ENCODE measurements around the gene ATP5IF1.

The ATP5IF1 gene

DNA sequence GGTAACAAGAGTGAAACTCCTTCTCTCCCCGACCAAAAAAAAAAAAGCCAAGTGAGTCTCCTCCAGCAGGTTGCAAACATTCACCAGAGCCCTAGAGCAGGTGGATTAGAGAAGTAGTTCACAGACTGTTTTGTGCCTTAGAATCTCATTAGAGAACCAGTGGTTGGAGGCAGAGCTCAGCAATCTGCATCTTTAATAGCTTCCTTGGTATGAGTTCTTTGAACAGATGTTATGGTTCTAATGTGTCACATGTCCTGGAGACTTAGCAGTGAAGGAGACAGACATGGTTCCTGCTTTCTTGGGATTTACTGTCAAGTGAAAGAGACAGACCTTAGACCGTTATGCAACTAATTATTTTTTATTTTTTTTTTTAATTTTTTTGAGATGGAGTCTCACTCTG lies 50.2 kb downstream of the ATP5IF1 start:
- Histone ChIP-seq H3K27me3 (ENCODE audit: insufficient read depth, low read length) (0 out of 2 replicates have a peak, but pooled peaks cover 3% of the 10 kb centered on the region), H3F3A (ENCODE audit: insufficient read depth, low read length) (no peaks in the 10 kb centered on the region), H2AFZ (ENCODE audit: low read length) (no peak overlapping the region), H3K4me2 (ENCODE audit: low read length) (no peak overlapping the region), H4K20me1 (ENCODE audit: insufficient read depth, low read length) (no peaks in the 10 kb centered on the region), H3K9me3 (ENCODE audit: low read length) (no peaks in the 10 kb centered on the region), H3K27ac (ENCODE audit: low read depth, low read length, poor library complexity, severe bottlenecking) (no peak overlapping the region), H3K36me3 (ENCODE audit: insufficient read depth, low read length) (peaks cover 6% of the 10 kb centered on the region; the same call in 1 of the 2 replicates), H3K4me1 (ENCODE audit: insufficient read depth, low read length, severe bottlenecking) (no peaks in the 10 kb centered on the region), H3K79me2 (ENCODE audit: insufficient read depth, low read length) (no peaks in the 10 kb centered on the region), H3K4me3 (ENCODE audit: low read depth, low read length, poor library complexity, severe bottlenecking) (no peak overlapping the region), H3K9me2 (ENCODE audit: low read depth, low read length) (no peaks in the 10 kb centered on the region), H3K9ac (ENCODE audit: low read length) (no peak overlapping the region)
- TF ChIP-seq, protein P1, sequence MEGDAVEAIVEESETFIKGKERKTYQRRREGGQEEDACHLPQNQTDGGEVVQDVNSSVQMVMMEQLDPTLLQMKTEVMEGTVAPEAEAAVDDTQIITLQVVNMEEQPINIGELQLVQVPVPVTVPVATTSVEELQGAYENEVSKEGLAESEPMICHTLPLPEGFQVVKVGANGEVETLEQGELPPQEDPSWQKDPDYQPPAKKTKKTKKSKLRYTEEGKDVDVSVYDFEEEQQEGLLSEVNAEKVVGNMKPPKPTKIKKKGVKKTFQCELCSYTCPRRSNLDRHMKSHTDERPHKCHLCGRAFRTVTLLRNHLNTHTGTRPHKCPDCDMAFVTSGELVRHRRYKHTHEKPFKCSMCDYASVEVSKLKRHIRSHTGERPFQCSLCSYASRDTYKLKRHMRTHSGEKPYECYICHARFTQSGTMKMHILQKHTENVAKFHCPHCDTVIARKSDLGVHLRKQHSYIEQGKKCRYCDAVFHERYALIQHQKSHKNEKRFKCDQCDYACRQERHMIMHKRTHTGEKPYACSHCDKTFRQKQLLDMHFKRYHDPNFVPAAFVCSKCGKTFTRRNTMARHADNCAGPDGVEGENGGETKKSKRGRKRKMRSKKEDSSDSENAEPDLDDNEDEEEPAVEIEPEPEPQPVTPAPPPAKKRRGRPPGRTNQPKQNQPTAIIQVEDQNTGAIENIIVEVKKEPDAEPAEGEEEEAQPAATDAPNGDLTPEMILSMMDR (IDR thresholded peaks at IDR 0.05; ENCODE audit: low read length): no peak
- TF ChIP-seq EZH2 (IDR thresholded peaks at IDR 0.05; ENCODE audit: borderline replicate concordance, low read length): no peak

Measured in OCI-LY1 (cell line).